ENCODE results near the gene MCFD2. TPM values are rescaled to one million over a fixed set of nuclear protein-coding genes. Genes with fewer than 3 reads are reported as not detected.

The MCFD2 gene
- total RNA-seq, 1 donor from 2014 or later: 33.0 TPM

DNA sequence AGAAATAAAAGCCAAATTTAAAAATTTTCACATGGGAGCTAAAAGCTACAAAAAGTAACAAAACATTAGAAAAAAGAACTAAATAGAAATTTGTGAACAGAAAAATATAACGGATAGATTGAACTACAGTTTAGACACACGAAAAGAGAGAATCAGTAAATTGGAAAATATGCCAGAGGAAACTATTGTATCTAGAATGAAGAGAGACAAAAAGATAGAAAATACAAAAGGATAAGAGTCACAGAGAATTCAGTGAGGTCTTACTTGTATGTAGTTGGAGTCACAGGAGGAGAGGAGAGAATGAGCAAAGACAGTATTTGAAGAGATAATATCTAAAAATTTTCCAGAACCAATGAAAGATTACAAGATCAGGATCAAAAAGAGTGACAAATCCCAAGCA, 11.3 kb upstream of the MCFD2 start:
- peaks cover 12% of the 10 kb centered on the region for H3K36me3 Mint-ChIP-seq (ENCODE audit: unreplicated experiment)
- no peaks in the 10 kb centered on the region for H3K27me3 Mint-ChIP-seq (ENCODE audit: unreplicated experiment)
- no peak for DNase-seq
- H3K27ac Mint-ChIP-seq (ENCODE audit: unreplicated experiment): no peak overlapping the region
- TF ChIP-seq, protein P1, sequence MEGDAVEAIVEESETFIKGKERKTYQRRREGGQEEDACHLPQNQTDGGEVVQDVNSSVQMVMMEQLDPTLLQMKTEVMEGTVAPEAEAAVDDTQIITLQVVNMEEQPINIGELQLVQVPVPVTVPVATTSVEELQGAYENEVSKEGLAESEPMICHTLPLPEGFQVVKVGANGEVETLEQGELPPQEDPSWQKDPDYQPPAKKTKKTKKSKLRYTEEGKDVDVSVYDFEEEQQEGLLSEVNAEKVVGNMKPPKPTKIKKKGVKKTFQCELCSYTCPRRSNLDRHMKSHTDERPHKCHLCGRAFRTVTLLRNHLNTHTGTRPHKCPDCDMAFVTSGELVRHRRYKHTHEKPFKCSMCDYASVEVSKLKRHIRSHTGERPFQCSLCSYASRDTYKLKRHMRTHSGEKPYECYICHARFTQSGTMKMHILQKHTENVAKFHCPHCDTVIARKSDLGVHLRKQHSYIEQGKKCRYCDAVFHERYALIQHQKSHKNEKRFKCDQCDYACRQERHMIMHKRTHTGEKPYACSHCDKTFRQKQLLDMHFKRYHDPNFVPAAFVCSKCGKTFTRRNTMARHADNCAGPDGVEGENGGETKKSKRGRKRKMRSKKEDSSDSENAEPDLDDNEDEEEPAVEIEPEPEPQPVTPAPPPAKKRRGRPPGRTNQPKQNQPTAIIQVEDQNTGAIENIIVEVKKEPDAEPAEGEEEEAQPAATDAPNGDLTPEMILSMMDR (IDR thresholded peaks at IDR 0.05; ENCODE audit: partially characterized antibody, unreplicated experiment): no peak
- H3K4me3 Mint-ChIP-seq (ENCODE audit: unreplicated experiment): no peak overlapping the region
- H3K4me1 Mint-ChIP-seq (ENCODE audit: low read depth, unreplicated experiment): no peaks in the 10 kb centered on the region
- peaks cover 6% of the 10 kb centered on the region for H3K9me3 Mint-ChIP-seq (ENCODE audit: unreplicated experiment)

DNA sequence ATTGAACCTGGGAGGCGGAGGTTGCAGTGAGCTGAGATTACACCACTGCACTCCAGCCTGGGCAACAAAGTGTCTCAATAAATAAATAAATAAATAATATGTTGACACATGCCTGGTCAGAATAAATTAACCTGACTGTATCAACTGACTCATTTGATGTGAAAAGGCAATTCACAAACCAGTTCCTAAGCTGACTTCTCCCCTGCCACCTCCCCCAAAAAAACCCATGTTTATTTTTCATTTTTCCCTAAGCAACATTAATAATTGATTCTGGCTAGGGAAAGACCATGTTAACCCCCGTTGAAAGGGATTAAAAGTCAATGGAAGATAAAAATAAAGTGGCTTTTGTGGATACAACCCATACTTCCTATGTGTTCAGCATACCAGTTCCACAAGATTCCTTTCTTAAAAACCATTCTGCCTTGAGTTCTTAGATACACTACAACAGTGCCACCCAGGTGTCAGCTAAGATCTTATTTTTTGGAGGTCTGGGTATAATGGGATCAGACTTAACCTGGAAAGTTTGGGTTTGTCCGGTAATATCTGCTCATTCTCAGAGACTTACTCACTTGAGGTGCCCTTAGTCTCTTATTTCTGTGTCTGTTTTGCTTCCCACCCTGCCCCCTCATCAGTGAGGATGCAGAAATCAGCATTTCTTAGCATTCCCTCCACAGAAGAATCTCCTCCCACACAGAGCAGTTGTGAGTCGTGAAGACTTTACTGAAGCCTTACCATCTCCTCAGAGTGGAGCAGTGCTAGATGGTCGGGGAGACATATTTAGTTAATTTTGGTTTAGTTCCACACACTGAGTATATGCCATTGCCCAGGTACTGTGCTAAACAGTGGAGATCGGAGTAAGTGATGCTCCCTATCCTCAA, 10.1 kb upstream of the MCFD2 start:
- Mint-ChIP-seq H3K27me3 (ENCODE audit: unreplicated experiment) (no peaks in the 10 kb centered on the region), H3K4me3 (ENCODE audit: unreplicated experiment) (no peak overlapping the region), H3K36me3 (ENCODE audit: unreplicated experiment) (peaks cover 12% of the 10 kb centered on the region), H3K4me1 (ENCODE audit: low read depth, unreplicated experiment) (no peaks in the 10 kb centered on the region), H3K9me3 (ENCODE audit: unreplicated experiment) (peaks cover 6% of the 10 kb centered on the region), H3K27ac (ENCODE audit: unreplicated experiment) (no peak overlapping the region)
- no peak for DNase-seq
- TF ChIP-seq, protein P1 (IDR thresholded peaks at IDR 0.05; ENCODE audit: partially characterized antibody, unreplicated experiment): no peak

DNA sequence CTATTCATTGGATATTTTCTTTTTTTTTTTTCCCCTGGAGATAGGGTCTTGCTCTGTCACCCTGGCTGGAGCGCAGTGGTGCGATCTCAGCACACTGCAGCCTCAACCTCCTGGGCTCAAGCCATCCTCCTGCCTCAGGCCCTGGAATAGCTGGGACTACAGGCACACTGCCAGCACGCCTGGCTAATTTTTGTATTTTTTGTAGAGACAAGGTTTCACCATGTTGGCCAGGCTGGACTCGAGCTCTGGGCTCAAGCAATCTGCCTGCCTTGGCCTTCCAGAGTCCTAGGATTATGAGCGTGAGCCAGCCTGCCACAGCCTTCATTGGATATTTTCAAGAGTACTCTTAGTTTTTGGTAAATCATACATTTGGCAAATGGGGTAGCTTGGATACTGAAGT, 9.0 kb upstream of the MCFD2 start:
- H3K9me3 Mint-ChIP-seq (ENCODE audit: unreplicated experiment): peaks cover 6% of the 10 kb centered on the region
- TF ChIP-seq, protein P1 (IDR thresholded peaks at IDR 0.05; ENCODE audit: partially characterized antibody, unreplicated experiment): no peak

DNA sequence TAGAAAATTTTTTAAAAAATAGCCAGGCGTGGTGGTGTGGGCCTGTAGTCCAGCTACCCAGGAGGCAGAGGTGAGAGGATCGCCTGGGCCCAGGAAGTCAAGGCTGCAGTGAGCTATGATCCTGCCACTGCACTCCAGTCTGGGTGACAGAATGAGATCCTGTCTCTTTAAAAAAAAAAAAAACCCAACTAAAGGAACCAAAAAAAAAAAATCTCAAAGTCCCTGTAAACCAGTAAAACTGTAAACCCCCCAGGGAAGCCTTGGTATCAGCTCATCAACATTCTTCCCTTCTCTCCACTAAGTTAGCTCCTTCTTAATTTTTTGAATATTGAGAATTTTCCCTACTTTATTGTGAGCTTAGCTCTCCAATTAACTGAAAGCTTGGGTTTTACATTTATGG, 8.4 kb upstream of the MCFD2 start:
- Mint-ChIP-seq H3K27me3 (ENCODE audit: unreplicated experiment) (no peaks in the 10 kb centered on the region), H3K27ac (ENCODE audit: unreplicated experiment) (no peak overlapping the region), H3K4me1 (ENCODE audit: low read depth, unreplicated experiment) (no peaks in the 10 kb centered on the region), H3K9me3 (ENCODE audit: unreplicated experiment) (peaks cover 6% of the 10 kb centered on the region), H3K36me3 (ENCODE audit: unreplicated experiment) (peaks cover 12% of the 10 kb centered on the region), H3K4me3 (ENCODE audit: unreplicated experiment) (no peak overlapping the region)
- DNase-seq: no peak
- TF ChIP-seq, protein P1 (IDR thresholded peaks at IDR 0.05; ENCODE audit: partially characterized antibody, unreplicated experiment): no peak

More for the DNA sequence above, 9.0 kb upstream of the MCFD2 start:
- Mint-ChIP-seq H3K36me3 (ENCODE audit: unreplicated experiment) (peaks cover 12% of the 10 kb centered on the region), H3K4me3 (ENCODE audit: unreplicated experiment) (no peak overlapping the region), H3K27me3 (ENCODE audit: unreplicated experiment) (no peaks in the 10 kb centered on the region), H3K27ac (ENCODE audit: unreplicated experiment) (no peak overlapping the region), H3K4me1 (ENCODE audit: low read depth, unreplicated experiment) (no peaks in the 10 kb centered on the region)
- no peak for DNase-seq

DNA sequence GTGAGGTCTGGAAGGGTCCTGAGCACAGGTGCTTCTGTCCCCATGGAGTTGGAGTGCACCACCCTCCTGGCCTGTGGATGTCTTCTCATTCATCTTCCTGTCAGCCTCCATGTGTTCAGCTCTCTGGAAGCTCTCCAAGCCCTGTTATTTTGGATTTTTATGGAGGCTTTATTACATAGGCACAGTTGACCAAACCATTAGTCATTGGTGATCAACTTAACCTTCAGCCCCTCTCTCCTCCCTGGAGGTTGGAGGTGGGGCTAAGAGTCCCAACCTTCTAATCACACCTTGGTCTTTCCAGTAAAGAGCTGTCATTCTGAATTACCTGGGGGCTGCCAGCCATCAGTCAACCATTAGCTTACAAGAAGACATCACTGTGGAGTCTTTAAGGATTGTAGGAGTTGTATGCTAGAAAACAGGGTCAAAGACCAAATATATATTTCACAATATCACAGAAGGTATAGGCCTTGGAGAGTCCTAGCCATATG, 7.5 kb upstream of the MCFD2 start:
- H3K9me3 Mint-ChIP-seq (ENCODE audit: unreplicated experiment): peaks cover 4% of the 10 kb centered on the region
- DNase-seq: no peak
- TF ChIP-seq, protein P1 (IDR thresholded peaks at IDR 0.05; ENCODE audit: partially characterized antibody, unreplicated experiment): no peak
- no peaks in the 10 kb centered on the region for H3K4me1 Mint-ChIP-seq (ENCODE audit: low read depth, unreplicated experiment)
- H3K4me3 Mint-ChIP-seq (ENCODE audit: unreplicated experiment): no peak overlapping the region
- H3K27ac Mint-ChIP-seq (ENCODE audit: unreplicated experiment): no peak overlapping the region
- H3K36me3 Mint-ChIP-seq (ENCODE audit: unreplicated experiment): peaks cover 12% of the 10 kb centered on the region
- H3K27me3 Mint-ChIP-seq (ENCODE audit: unreplicated experiment): no peaks in the 10 kb centered on the region

Data from glutamatergic neuron (in vitro differentiated cells).